NCI-H128 (cell line): ENCODE data around the gene GALNT1.
"Not testable (repeated sequence)": the region's sequence is repeated elsewhere in the genome, so short reads cannot be mapped to it uniquely, and the experiment has no call there.

ENCODE experiments used
- DNase-seq: peaks from one replicate; lab custom pipeline; 2025; ENCODE audit not compliant: unreplicated experiment; lab: John Stamatoyannopoulos, UW

Gene GALNT1

DNA sequence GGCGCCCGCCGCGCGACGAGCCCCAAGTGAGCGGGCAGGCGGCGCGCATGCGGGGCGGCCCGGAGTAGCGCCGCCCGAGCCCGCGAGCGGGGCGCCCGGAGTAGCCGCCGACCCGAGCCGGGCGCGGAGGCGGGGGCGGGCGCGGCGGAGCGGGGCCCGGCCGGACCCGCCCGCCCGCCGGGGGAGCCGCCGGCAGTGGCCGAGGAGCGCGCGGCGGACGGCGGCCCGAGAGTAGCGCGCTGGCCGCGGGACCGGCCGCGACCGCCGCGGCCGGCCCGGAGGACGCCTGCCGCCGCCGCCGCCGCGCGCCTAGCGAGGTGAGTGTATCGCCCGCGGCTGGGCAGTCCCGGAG lies at the start of gene GALNT1:
GALNT1 (plus strand) TSS at position 195 of the 352 bp plus-strand sequence. CDS start 72,923 bp downstream, outside the sequence.
- DNase-seq = no peak

DNA sequence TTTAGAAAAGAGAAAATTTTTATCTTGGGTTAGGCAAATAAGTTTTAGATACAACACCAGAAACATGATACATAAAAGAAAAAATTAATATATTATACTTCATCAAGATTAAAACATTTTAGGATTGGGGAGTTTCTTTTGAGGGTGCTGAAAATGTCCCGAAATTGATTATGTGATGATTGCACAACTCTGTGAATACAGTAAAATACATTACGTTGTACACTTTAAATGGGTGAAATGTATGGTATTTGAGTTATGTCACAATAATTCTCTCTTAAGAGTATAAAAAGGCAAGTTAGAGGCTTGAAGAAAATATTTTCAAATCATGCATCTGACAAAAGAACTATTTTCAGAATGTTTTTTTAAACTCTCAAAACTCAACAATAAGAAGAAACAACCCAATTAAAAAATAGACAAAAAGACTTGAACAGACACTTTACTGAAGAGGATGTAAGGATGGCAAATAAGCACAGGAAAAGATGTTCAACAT lies 47.6 kb upstream of the GALNT1 start:
- no peak for DNase-seq

DNA sequence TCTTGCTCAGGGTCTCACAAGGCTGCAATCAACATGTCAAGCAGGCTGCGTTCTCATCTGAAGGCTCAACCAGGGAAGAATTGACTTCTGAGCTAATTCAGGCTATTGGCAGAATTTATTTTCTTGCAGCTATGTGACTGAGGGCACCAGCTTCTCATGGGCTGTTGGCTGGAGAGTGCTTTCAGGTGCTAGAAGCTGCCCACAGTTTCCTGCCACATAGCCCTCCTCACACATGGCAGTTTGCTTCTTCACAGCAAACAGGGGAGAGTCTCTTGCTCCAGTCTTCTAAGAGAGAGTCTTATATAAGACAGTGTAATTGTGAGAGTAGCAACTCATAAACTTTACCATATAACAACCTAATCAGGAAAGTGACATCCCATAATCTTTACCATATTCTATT lies 46.2 kb upstream of the GALNT1 start:
- DNase-seq = no peak

DNA sequence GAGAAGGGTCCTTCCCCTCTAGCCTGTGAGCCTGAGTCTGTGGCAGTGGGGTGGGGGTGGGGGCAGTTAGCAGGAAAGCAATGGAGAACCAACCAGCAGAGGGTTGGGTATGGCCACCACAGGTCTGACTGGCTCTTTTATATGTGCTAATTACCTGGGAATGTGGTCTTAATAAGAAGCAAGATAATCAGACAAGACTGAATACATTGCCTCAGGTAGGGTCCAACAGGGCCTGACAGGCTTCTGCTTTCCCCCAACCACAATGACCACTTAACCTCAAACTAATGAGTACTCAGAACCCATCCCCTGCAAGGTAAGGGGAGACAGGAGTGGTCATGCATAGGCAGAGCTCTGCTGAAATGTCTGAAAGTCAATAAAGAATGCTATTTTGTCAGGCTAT lies 39.2 kb upstream of the GALNT1 start:
- no peak for DNase-seq

DNA sequence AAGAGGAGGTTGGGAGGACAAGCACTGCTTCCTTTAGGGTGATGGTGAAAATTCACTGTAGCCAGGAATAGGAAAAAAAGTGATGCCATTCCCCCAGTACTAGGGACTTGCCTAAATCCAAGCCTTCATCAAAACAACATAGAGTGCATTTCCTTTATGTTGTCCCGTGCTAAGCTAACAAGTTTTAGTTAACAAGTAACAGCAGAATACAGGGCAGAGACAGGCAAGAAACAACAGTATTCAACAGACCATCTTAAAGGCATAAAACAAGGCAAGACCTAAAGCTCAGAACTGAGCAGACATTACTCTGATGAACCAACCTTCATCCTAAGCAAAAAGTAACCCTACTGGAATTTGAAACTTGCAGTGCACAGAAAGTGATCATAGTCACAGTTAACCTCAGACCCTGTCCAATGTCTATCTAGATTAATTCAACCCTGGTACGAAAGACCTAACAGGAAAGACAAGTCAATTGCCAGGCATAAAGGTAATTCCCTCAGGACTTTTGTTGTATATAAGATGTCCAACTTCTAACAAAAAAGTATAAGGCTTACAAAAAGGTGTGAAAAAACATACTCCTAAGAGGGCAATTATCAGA lies 34.4 kb upstream of the GALNT1 start:
- DNase-seq = no peak

DNA sequence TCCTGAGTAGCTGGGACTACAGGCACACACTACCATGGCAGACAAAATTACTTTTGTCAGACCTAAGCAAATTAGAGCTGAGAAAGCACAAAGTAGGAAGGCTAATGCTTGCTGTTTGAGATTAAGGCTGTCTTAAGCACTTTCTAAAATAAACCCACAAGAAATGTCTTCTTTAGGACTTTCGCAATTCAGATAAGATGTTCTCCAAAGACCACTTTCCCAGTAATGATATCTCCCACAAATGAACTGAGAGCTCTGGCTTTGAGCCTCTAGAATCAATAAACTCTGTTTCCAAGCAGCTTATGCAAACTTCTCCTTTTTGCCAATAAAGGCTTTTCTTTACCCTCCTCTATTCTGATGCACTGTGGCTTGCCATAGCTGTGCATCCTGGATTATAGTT lies 32.0 kb upstream of the GALNT1 start:
- no peak for DNase-seq

DNA sequence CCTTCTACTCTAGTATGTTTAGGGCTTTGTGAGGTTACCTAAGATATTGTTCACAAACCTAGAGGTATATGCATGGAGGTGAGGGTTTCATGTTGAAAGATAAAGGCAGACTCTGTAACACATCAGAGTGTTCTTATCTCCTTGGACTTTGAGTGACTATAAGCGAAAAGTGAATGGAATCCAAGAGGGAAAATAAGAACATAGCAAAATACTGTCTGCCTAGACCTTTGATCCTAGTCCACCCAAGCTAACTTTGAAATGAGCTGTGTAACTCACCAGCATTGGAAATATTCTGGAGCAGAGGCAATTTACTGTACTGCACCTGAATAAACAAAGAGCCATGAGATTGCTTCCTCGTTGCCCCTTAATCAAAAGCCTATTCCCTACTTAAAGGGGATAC lies 28.2 kb upstream of the GALNT1 start:
- no peak for DNase-seq

DNA sequence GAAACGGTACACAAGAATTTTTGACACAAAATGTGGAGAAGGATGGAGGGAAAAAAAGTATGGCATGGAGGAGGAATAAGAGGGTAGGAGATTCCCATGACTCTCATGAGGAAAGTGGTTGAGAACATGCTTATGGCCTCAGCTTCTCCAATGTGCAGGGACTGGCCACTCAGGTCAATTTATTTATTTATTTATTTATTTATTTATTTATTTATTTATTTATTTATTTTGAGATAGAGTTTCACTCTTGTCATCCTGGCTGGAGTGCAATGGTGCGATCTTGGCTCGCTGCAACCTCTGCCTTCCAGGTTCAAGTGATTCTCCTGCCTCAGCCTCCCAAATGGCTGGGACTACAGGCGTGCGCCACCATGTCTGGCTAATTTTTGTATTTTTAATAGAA lies 26.0 kb upstream of the GALNT1 start:
- DNase-seq = not testable (repeated sequence)

DNA sequence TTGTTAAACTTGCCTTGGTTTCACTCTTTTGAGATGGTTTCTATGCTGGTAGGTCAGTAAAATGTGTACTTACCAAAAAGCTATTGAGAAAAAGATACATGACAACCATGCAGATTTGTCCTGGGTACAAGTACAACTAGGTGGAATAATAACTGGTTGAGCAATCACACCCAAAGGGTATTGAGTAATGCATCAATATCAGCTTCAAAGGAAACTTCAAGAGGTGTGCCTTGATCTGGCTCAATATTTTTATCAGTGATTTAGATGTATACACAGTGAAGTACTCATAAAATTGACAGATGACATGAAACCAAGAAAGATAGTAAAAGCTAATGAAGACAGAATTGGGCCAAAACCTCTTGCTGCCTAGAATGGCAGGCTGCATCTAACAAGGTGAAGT lies 21.7 kb upstream of the GALNT1 start:
- no peak for DNase-seq

DNA sequence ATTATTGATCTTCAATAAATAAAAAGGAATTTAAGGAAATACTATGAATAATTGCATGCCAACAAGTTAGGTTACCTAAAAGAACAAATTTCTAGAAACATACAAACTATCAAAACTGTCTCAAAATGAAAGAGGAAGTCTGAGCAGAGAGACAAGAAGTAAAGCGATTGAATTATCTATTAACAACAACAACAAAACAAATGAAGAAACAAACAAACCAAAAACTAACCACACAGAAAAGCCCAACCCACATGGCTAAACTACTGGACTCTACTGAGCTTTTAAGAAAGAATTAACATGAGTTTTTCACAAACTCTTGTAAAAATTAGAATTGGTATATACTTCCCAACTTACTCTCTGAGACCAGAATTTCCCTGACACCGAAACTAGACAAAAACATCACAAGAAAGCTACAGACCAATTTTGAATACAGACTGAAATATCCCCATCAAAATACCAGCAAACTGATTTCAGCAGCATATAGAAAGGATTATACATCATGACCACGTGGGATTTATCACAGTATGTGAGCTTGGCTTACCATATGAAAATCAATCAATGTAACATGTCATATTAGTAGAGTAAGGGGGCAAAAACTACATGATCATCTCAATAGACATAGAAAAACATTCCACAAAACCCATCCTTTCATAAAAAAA lies 16.6 kb upstream of the GALNT1 start:
- DNase-seq = no peak

DNA sequence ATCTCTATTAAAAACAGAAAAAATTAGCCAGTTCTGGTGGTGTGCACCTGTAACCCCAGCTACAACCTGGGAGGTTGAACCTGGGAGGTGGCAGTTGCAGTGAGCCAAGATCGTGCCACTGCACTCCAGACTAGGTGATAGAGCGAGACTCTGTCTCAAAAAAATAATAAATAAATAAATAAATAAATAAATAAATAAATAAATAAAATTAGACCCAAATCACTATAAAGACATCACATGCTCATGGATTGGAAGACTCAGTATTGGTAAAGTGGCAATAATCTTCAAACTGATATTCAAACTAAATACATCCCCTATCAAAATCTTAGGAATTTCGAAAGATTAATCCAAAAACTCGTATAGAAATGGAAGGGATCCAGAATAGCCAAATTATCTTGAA lies 15.5 kb upstream of the GALNT1 start:
- DNase-seq = no peak

DNA sequence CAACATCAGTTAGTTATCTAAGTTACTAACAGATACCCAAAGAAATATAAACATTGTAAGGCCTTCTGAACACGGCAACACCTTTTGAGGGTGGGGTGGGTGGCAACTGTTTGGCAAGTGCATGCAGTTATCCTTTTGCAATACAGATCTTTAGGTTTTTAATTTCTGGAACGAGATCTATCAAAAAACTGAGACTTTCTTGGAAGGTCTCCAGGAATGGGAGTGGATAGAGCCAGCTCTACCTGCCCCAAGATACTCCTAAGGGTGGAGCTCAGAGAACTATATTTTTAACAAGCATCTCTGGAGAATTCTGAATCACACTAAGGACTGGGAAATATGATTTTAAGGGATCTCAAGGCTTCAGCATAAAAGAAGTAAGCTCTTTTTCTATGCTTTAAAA lies 11.4 kb upstream of the GALNT1 start:
- DNase-seq = no peak

DNA sequence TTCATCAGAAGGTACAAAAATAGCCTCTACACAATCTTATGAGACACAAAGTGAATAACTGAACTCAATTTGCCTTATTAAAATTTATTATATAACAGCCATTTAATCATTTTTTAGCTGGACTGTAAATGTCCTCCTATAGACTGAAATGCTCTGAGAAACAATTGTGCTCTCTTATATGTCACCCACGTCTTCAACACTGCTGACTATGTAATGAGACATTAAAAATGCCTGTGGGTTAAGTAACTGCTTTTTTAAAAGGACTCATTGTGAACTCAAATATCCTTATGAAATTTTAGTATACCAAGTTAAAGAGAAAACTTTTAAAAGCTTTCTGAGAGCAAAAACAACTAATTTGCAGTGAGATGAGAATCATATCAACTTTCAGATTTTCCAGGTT lies 10.4 kb upstream of the GALNT1 start:
- no peak for DNase-seq

DNA sequence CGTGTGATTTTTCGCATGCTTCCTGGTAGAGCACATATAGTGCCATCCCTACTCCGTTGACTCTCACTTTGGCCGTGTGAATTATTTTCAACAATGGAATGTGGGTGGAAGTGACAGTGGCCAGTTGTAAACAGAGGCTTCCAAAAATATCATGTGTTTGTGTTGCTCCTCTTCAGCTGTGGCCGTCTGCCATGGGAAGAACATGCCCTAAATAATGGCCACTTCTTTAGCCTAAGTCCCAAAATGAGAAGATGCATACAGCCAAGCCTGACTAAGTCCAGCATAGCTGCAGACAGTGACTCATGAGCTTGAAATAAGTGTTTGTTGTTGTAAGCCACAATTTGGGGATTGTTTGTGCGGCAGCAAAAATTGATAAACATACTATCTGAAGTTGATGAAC lies 8.9 kb upstream of the GALNT1 start:
- no peak for DNase-seq

DNA sequence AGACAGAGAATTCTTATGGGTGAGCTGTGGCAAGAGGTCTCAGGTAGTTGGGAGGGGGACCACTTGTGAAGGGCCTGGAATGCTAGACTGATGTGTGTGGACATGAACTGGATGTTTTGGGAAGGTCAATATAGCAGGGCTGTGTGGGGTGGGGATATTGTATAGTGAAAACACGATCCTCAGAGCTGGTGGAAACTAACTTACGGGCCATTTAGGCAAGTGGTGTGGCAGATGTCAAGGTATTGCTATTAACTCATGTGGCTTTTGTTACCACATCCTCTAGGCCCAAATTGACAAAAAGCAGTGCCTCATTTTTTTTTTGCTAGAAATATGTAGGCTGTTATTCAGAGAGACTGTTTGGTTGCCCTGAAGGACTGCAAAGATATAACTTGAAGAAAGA lies 8.0 kb upstream of the GALNT1 start:
- DNase-seq = no peak

DNA sequence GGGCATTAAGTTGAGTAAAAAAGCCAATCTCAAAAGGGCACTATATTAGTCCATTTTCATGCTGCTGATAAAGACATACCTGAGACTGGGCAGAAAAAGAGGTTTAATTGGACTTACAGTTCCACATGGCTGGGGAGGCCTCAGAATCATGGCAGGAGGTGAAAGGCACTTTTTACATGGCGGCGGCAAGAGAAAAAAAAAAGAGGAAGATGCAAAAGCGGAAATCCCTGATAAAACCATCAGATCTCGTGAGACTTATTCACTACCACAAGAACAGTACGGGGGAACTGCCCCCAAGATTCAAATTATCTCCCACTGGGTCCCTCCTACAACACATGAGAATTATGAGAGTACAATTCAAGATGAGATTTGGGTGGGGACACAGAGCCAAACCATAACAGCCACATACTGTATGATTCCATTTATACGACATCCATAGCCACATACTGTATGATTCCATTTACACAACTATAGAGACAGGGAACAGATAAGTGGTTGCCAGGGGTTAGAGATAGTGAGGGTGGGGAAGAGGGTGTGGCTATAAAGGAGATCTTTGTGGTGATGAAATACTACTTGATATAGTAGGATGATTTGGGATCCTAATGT lies 5.2 kb upstream of the GALNT1 start:
- DNase-seq = not testable (repeated sequence)

DNA sequence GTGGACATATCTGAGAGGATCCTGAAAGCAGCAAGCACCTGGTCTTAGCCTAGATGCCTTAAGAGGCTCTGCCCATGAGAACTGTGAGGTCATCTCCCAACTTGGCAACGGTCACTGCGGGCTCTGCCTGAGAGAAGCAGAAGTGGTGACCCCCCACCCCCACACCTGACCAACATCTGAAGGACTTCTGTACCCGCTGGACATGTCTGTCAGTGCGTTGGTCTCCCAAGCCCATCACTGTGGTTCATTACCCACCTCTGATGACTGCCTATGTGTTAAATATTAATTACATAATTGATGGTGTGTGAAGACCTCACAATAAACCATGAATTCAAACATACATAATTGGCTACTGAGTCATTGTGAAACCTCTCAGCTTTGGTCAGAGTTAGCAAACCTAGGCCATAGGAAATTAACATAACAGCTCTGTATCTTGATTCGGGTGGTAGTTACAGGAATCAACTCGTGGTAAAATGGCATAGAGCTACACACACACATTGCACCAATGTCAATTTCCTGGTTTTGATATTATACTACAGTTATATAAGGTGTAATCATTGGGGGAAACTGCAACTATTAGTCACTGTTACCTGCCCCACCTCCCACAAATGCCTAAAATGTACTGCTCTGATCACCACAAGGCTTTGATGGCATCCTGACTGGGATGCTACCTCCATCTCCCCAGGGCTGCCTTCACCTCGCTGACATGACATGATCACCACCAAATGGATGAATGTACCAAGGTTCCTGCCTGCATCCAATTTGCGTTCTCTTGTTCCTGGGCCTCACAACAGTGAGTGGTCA lies 4.3 kb upstream of the GALNT1 start:
- DNase-seq = no peak

DNA sequence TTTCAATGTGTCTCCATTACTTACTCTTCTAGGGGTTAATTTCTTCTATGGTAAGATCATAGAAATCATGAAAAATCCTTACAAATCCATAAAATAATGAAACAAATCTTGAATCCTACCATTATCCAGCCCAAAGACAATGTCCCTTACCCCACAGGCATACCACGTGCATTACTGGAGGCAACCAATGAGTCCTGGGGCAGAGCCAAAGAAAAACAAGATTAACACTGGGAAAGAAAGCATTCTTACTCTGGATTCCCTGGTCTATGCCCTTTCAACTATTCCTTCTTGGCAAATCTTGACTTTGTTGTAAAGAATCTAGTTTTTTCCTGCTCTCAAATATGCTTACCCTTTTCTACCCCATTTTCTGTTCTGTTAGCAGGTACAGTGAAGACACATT lies 3.1 kb upstream of the GALNT1 start:
- DNase-seq = no peak

DNA sequence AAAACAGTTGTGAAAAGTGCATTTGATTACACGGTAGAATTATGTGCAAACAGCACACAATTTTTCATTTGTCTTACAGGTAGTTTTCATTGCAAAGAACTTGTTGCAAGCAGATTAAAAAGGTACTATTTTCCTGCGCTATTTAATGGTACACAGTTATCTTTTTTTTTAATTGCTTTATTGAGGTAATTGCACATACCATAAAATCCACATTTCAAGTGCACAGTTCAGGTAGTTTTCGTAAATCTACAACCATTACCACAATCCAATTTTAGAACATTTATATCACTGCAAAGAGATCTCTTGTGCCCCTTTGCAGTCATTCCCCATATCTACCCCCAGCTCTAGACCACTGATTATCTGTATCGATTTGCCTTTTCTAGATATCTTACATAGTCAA lies 2.6 kb upstream of the GALNT1 start:
- DNase-seq = no peak

DNA sequence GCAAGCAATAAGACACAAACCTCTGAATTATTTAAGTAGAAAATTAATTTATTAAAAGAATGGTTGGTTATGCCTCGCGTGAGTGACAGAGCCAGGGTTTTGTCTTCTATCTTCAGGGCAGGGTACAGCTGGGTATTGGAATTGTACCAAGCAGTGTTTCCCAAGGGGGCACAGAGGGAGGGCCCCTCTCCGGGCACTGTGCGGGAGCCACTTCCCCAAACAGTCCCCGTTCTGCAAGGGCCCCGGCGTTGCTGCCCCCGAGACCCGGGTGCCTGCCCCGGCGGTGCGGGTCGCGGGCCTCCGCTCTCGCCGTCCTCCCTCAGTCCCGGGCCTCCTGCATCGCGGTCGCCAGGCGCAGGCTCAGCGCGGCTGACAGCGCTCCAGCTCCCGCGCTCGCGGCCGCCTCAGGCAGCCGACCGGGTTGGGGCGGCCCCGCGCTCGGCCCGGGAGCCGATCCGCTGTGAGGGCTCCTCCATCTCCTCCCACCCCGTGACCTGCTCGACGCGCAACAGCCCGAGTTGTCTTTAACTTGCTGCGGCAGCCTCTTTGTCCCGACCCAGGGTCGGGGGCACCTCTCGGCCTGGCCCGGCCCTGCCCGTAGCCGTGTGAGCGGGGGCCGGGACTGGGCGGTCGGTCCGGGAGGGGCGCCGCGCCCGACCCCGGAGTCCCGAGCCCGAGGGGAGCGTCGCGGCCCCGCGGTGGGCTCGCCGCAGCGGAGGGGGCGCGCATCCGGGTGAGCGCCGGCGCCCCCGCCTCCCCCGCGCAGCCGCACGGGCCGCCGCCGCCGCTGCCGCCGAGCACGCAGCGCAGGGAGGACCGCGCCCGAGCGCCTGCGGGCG lies 620 bp upstream of the GALNT1 start:
- DNase-seq = no peak
